Prostate gland (tissue), 2 donors: Measurements from ENCODE around the gene AKR1D1. TPM values are rescaled to one million over a fixed set of nuclear protein-coding genes. Genes with fewer than 3 reads are reported as not detected.

Experiments used
- DNase-seq: peaks from one replicate; pipeline ENCODE4 v3.0.0-alpha.2; 2019; ENCODE audit warnings: low spot score
- H3K27ac ChIP-seq, 2 donors: fragments of 200-600 bp; sonication (generic); 2 replicates each; pipeline ENCODE4 v1.5.1; 2017 to 2019
- H3K27me3 ChIP-seq: fragments of 200-600 bp; sonication (generic); replicated peaks from 2 replicates; pipeline ENCODE4 v1.5.1; 2019; ENCODE audit not compliant: insufficient read depth
- H3K36me3 ChIP-seq, 2 donors: fragments of 200-600 bp; sonication (generic); 1 replicate in 1 of 2; 2 replicates in 1 of 2; pipeline versions ENCODE4 v1.5.1 to v1.8.1; 2017 to 2019
- H3K4me1 ChIP-seq: fragments of 200-600 bp; sonication (generic); replicated peaks from 2 replicates; pipeline ENCODE4 v1.5.1; 2019
- H3K4me3 ChIP-seq, 2 donors: fragments of 200-600 bp; sonication (generic); 2 replicates each; pipeline ENCODE4 v1.5.1; 2017 to 2019
- H3K9me3 ChIP-seq: fragments of 200-600 bp; sonication (generic); 2 replicates; pipeline ENCODE4 v1.5.1; 2017
- CTCF ChIP-seq, 4 experiments: fragments of 200-600 bp in 2 of 4; fragments of 450-650 bp in 2 of 4; sonication (generic) in 2 of 4; IDR thresholded peaks; 1 replicate in 3 of 4; 2 replicates in 1 of 4; pipeline ENCODE4 v1.5.1; 2016 to 2019; ENCODE audit warnings: antibody characterized with exemption in 4 of 4, mild to moderate bottlenecking in 2 of 4, moderate library complexity in 2 of 4
- POLR2A ChIP-seq: fragments of 450-650 bp; IDR thresholded peaks from one replicate; pipeline ENCODE4 v1.6.1; 2016; ENCODE audit warnings: antibody characterized with exemption, mild to moderate bottlenecking
- POLR2AphosphoS5 ChIP-seq: sonication (generic); formaldehyde crosslinking; IDR thresholded peaks from one replicate; pipeline ENCODE4 v1.6.1; 2017; ENCODE audit warnings: antibody characterized with exemption
- WGBS: methylation state at CpG from one replicate; pipeline ENCODE4 v1.1.5; 2018; 5-methylcytosine and 5-hydroxymethylcytosine counted together
- intact Hi-C: fragments of 100-400 bp; cut with DNase I; formaldehyde crosslinking; loops from one replicate; pipeline ENCODE4 v1.14.2; 2022
- small RNA-seq, 2 donors: library from RNA; depleted of rRNA; stranded (forward); fragments of <200 nt; gene quantifications; one replicate each; pipeline ENCODE3, GENCODE V24; 2016
- total RNA-seq, 2 donors: library from RNA; depleted of rRNA; stranded (reverse); fragments of >200 nt; gene quantifications; one replicate each; pipeline ENCODE4 v1.1.0, GENCODE V29; 2016

AKR1D1 gene
- total RNA-seq, 2 donors from 2014 or later, result not detected

- DNase-seq, result no peak
- no peaks in the 10 kb centered on the region for H3K36me3 ChIP-seq
- H3K4me1 ChIP-seq, result no peaks in the 10 kb centered on the region
- no peak overlapping the region for H3K4me3 ChIP-seq
- no peaks in the 10 kb centered on the region for H3K27me3 ChIP-seq
- no peak overlapping the region for H3K27ac ChIP-seq
- no peaks in the 10 kb centered on the region for H3K9me3 ChIP-seq
- WGBS, result 93% methylated on average over 1 of the region's 1 CpG
- intact Hi-C loops, result loop anchor here (10.0 kb wide), 1 partner anchor 571 kb away; no protein-coding TSS in a partner anchor
- no peak for TF ChIP-seq POLR2A
Measured at GRCh38 chr7:138163800-138164199, 87.5 kb downstream of the AKR1D1 start.

- H3K27ac ChIP-seq, result no peak overlapping the region
- intact Hi-C loops, result loop anchor here (10.0 kb wide), 1 partner anchor 570 kb away; no protein-coding TSS in a partner anchor
- H3K36me3 ChIP-seq, result no peaks in the 10 kb centered on the region
- no peak overlapping the region for H3K4me3 ChIP-seq
- no peak for TF ChIP-seq POLR2A
- no peak for TF ChIP-seq POLR2AphosphoS5
- TF ChIP-seq CTCF (IDR thresholded peaks at IDR 0.05), result no peak
- WGBS, result 89% methylated on average over 3 of the region's 3 CpGs
- no peak for DNase-seq
- H3K27me3 ChIP-seq, result no peaks in the 10 kb centered on the region
- no peaks in the 10 kb centered on the region for H3K9me3 ChIP-seq
- H3K4me1 ChIP-seq, result no peaks in the 10 kb centered on the region
Measured at GRCh38 chr7:138164804-138165203, 88.5 kb downstream of the AKR1D1 start.

GRCh38 chr7:138166681-138167080, 90.4 kb downstream of the AKR1D1 start:
- intact Hi-C loops, result loop anchor here (10.0 kb wide), 1 partner anchor 568 kb away; no protein-coding TSS in a partner anchor
- TF ChIP-seq CTCF (IDR thresholded peaks at IDR 0.05) (no peak), POLR2A (no peak), POLR2AphosphoS5 (no peak)
- 68% methylated on average over 4 of the region's 4 CpGs for WGBS
- Histone ChIP-seq H3K36me3 (no peaks in the 10 kb centered on the region), H3K4me3 (no peak overlapping the region), H3K9me3 (no peaks in the 10 kb centered on the region), H3K27ac (no peak overlapping the region), H3K4me1 (no peaks in the 10 kb centered on the region), H3K27me3 (no peaks in the 10 kb centered on the region)
- no peak for DNase-seq

DNA sequence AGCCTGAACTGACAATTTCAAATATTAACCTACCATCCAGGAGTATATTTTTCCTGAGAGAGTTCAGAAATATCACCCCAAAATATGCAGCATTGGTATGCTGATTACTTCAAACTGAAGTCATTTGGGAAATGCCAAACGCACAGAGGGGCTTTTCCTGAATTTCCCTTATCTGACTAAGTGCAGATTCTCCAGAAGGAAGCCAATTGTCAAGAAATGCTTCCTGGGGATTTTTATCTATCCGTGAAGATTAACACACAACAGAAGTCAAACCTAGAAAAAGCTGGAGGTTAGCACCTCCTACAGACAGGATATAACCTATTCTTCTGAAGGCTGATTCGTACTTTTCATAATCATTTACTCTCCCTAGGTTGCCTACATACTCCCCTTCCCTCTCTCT, 91.0 kb downstream of the AKR1D1 start:
- no peak overlapping the region for H3K4me3 ChIP-seq
- no peaks in the 10 kb centered on the region for H3K27me3 ChIP-seq
- no peak overlapping the region for H3K27ac ChIP-seq
- H3K4me1 ChIP-seq, result no peaks in the 10 kb centered on the region
- TF ChIP-seq POLR2AphosphoS5, result no peak
- no peak for TF ChIP-seq POLR2A
- TF ChIP-seq CTCF (IDR thresholded peaks at IDR 0.05), result no peak
- intact Hi-C loops, result loop anchor here (10.0 kb wide), 1 partner anchor 568 kb away; no protein-coding TSS in a partner anchor
- no peaks in the 10 kb centered on the region for H3K9me3 ChIP-seq
- WGBS, result 68% methylated on average over 3 of the region's 3 CpGs
- no peaks in the 10 kb centered on the region for H3K36me3 ChIP-seq
- DNase-seq, result no peak

- WGBS, result 84% methylated on average over 1 of the region's 1 CpG
- Histone ChIP-seq H3K4me3 (no peak overlapping the region), H3K4me1 (no peaks in the 10 kb centered on the region), H3K36me3 (no peaks in the 10 kb centered on the region), H3K9me3 (no peaks in the 10 kb centered on the region), H3K27me3 (no peaks in the 10 kb centered on the region), H3K27ac (no peak overlapping the region)
- intact Hi-C loops, result loop anchor here (10.0 kb wide), 1 partner anchor 567 kb away; no protein-coding TSS in a partner anchor
- TF ChIP-seq CTCF (IDR thresholded peaks at IDR 0.05) (no peak), POLR2AphosphoS5 (no peak), POLR2A (no peak)
- no peak for DNase-seq
Measured at GRCh38 chr7:138167869-138168296, 91.6 kb downstream of the AKR1D1 start.

Small RNAs within 50 kb of the gene (small RNA-seq; reads per million reads assigned to genes)
- gene AC024082.2 (0 reads per million in 2 donors), gene RN7SKP223 (0 reads per million in 2 donors)

Other genes starting within 250 kb of the AKR1D1 start
- 1 to 10 TPM in 1 of 2 donors, under 1 TPM in 1; 0.32 to 1.5 TPM for gene DGKI, start 229.5 kb upstream of the AKR1D1 start, total RNA-seq
- gene CREB3L2, start 74.4 kb upstream of the AKR1D1 start, total RNA-seq, result 10 to 100 TPM; 34.1 to 42.0 TPM